CD4-positive, alpha-beta T cell treated with Interleukin-4 for 4 hours (primary cell): ENCODE data around the gene NUDT3.
"Not testable (repeated sequence)": the region's sequence is repeated elsewhere in the genome, so short reads cannot be mapped to it uniquely, and the experiment has no call there.

Experiments
- DNase-seq: peaks from one replicate; pipeline ENCODE4 v3.0.0-alpha.2; 2020

The NUDT3 gene

GRCh38 chr6:34340906-34341480, 51.5 kb downstream of the NUDT3 start:
- DNase-seq: no peak

- no peak for DNase-seq
Measured at GRCh38 chr6:34340394-34340793, 52.1 kb downstream of the NUDT3 start.

- DNase-seq: no peak
Measured at GRCh38 chr6:34339971-34340370, 52.5 kb downstream of the NUDT3 start.

- DNase-seq: no peak
Measured at GRCh38 chr6:34339432-34339831, 53.0 kb downstream of the NUDT3 start.

- no peak for DNase-seq
Measured at GRCh38 chr6:34338811-34339210, 53.7 kb downstream of the NUDT3 start.

- no peak for DNase-seq
Measured at GRCh38 chr6:34338377-34338776, 54.1 kb downstream of the NUDT3 start.

GRCh38 chr6:34334796-34335416, 57.6 kb downstream of the NUDT3 start:
- DNase-seq: no peak

- no peak for DNase-seq
Measured at GRCh38 chr6:34333858-34334257, 58.6 kb downstream of the NUDT3 start.

GRCh38 chr6:34332251-34333198, 59.9 kb downstream of the NUDT3 start:
- no peak for DNase-seq

GRCh38 chr6:34331371-34332050, 61.0 kb downstream of the NUDT3 start:
- no peak for DNase-seq

GRCh38 chr6:34329814-34330213, 62.7 kb downstream of the NUDT3 start:
- not testable (repeated sequence) for DNase-seq

GRCh38 chr6:34328969-34329368, 63.5 kb downstream of the NUDT3 start:
- DNase-seq: no peak

- not testable (repeated sequence) for DNase-seq
Measured at GRCh38 chr6:34327313-34328205, 64.9 kb downstream of the NUDT3 start.

GRCh38 chr6:34325633-34326032, 66.8 kb downstream of the NUDT3 start:
- no peak for DNase-seq

- no peak for DNase-seq
Measured at GRCh38 chr6:34324738-34325444, 67.6 kb downstream of the NUDT3 start.

GRCh38 chr6:34324221-34324620, 68.2 kb downstream of the NUDT3 start:
- DNase-seq: not testable (repeated sequence)

GRCh38 chr6:34323300-34323699, 69.2 kb downstream of the NUDT3 start:
- DNase-seq: no peak

GRCh38 chr6:34322732-34323131, 69.7 kb downstream of the NUDT3 start:
- no peak for DNase-seq

GRCh38 chr6:34321821-34322220, 70.6 kb downstream of the NUDT3 start:
- no peak for DNase-seq

GRCh38 chr6:34319471-34319885, 73.0 kb downstream of the NUDT3 start:
- DNase-seq: no peak
